Caco-2 (cell line): ENCODE results near the gene TEKT2. TPM values are rescaled to one million over a fixed set of nuclear protein-coding genes. Genes with fewer than 3 reads are reported as not detected.
A peak's percentile ranks its signal among the peaks of the same experiment; 100 is the strongest.

Experiments
- BruUV-seq: library from RNA; stranded (reverse); fragments of 400-500 nt; replicated peaks from 2 replicates; lab custom pipeline; 2021; lab: Mats Ljungman, UMichigan
- CTCF ChIA-PET: fragments of 300-600 bp; sonication (Branson Sonifier 250); formaldehyde crosslinking; loops from one replicate; lab custom pipeline; 2022; ENCODE audit warnings: antibody characterized with exemption; lab: Charles Lee
- POLR2A ChIA-PET: fragments of 300-600 bp; sonication (Branson Sonifier 250); formaldehyde crosslinking; loops from one replicate; lab custom pipeline; 2022; ENCODE audit warnings: antibody characterized with exemption; lab: Charles Lee
- DNase-seq, 2 experiments: peaks; one replicate each; pipeline versions ENCODE4 v3.0.0 to v3.0.0-alpha.2; 2020 to 2022
- H3K27me3 ChIP-seq: replicated peaks from 2 replicates; pipeline ENCODE4 v1.6.0; 2011; ENCODE audit warnings: low read length; ENCODE audit not compliant: control insufficient read depth, insufficient read depth
- H3K36me3 ChIP-seq: 2 replicates; pipeline ENCODE4 v1.5.1; 2011; ENCODE audit warnings: low read length; ENCODE audit not compliant: control insufficient read depth, insufficient read depth
- H3K4me1 ChIP-seq: fragments of 250-450 bp; sonication (Bioruptor Pico); 2 replicates; pipeline ENCODE4 v1.5.1; 2020; ENCODE audit warnings: mild to moderate bottlenecking
- H3K4me3 ChIP-seq: 2 replicates; pipeline ENCODE4 v1.5.1; 2011; ENCODE audit warnings: low read depth, mild to moderate bottlenecking, control low read depth, low read length
- H3K9me3 ChIP-seq: fragments of 250-450 bp; sonication (Bioruptor Pico); 2 replicates; pipeline ENCODE4 v1.5.1; 2020; ENCODE audit warnings: mild to moderate bottlenecking, moderate library complexity
- H3K27ac Mint-ChIP-seq: one replicate; pipeline ENCODE4 v1.8.0; 2022; ENCODE audit warnings: mixed read lengths; ENCODE audit not compliant: unreplicated experiment
- H3K27me3 Mint-ChIP-seq: one replicate; pipeline ENCODE4 v1.8.0; 2022; ENCODE audit warnings: mixed read lengths; ENCODE audit not compliant: insufficient read depth, unreplicated experiment
- H3K36me3 Mint-ChIP-seq: one replicate; pipeline ENCODE4 v1.8.0; 2022; ENCODE audit warnings: mild to moderate bottlenecking, mixed read lengths; ENCODE audit not compliant: insufficient read depth, unreplicated experiment
- H3K4me1 Mint-ChIP-seq: one replicate; pipeline ENCODE4 v1.8.0; 2022; ENCODE audit warnings: low read depth, mixed read lengths; ENCODE audit not compliant: unreplicated experiment
- H3K4me3 Mint-ChIP-seq: one replicate; pipeline ENCODE4 v1.8.0; 2022; ENCODE audit warnings: mild to moderate bottlenecking, moderate library complexity, mixed read lengths; ENCODE audit not compliant: unreplicated experiment
- H3K9me3 Mint-ChIP-seq: one replicate; pipeline ENCODE4 v1.8.0; 2022; ENCODE audit warnings: mixed read lengths; ENCODE audit not compliant: unreplicated experiment
- intact Hi-C: fragments of 100-400 bp; cut with micrococcal nuclease; formaldehyde crosslinking; loops from one replicate; pipeline ENCODE4 v1.10.0; 2022; ENCODE audit not compliant: unreplicated experiment
- total RNA-seq: library from RNA; stranded (reverse); gene quantifications from 2 replicates; pipeline ENCODE4 v1.2.3, GENCODE V29; 2022
- TF ChIP-seq, protein P1 (sequence below), 2 experiments: fragments of 200-600 bp in 1 of 2; IDR thresholded peaks; 1 replicate in 1 of 2; 2 replicates in 1 of 2; pipeline versions ENCODE4 v1.5.1 to v1.8.0; 2011 to 2022; ENCODE audit warnings: antibody characterized with exemption in 1 of 2, control low read depth in 1 of 2, inconsistent platforms in 1 of 2, low read depth in 1 of 2, low read length in 1 of 2, mild to moderate bottlenecking in 1 of 2, moderate library complexity in 1 of 2; ENCODE audit not compliant: insufficient read depth in 1 of 2, severe bottlenecking in 1 of 2, unreplicated experiment in 1 of 2

TEKT2 gene
- total RNA-seq, 1 experiment from 2014 or later = not detected

DNA sequence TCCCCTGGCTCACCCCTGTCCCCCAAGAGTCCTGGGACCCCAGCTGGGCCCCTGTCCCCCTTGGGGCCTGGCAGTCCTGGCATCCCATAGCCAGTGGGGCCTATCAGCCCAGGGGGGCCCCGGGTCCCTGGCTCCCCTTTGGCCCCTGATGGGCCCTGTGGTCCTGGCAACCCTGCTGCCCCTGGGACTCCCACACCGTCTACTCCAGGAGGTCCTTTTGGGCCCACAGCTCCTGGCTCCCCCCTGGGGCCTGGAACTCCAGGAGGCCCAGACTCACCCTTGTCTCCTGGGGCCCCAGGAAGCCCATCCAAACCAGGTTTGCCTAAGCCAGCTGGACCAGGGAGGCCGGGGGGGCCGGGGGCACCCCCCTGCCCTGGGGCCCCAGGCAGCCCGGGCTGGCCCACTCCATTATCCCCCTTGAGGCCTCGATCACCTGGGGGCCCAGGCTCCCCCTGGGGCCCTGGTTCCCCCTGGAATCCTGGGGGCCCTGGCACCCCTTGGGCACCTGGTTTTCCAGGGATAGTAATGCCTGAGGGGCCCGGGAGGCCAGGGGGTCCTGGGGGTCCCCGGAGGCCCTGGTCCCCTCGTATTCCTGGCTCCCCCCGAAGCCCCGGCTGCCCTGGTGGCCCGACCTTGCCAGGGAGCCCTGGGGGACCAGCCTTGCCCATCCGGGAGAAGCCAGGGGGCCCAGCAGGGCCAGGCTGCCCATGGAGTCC, 14.9 kb downstream of the TEKT2 start:
- Mint-ChIP-seq H3K4me3 (no peak overlapping the region), H3K27ac (no peak overlapping the region), H3K27me3 (no peaks in the 10 kb centered on the region), H3K9me3 (no peaks in the 10 kb centered on the region), H3K4me1 (no peaks in the 10 kb centered on the region), H3K36me3 (no peaks in the 10 kb centered on the region)
- H3K36me3 ChIP-seq = no peaks in the 10 kb centered on the region
- TF ChIP-seq, protein P1, sequence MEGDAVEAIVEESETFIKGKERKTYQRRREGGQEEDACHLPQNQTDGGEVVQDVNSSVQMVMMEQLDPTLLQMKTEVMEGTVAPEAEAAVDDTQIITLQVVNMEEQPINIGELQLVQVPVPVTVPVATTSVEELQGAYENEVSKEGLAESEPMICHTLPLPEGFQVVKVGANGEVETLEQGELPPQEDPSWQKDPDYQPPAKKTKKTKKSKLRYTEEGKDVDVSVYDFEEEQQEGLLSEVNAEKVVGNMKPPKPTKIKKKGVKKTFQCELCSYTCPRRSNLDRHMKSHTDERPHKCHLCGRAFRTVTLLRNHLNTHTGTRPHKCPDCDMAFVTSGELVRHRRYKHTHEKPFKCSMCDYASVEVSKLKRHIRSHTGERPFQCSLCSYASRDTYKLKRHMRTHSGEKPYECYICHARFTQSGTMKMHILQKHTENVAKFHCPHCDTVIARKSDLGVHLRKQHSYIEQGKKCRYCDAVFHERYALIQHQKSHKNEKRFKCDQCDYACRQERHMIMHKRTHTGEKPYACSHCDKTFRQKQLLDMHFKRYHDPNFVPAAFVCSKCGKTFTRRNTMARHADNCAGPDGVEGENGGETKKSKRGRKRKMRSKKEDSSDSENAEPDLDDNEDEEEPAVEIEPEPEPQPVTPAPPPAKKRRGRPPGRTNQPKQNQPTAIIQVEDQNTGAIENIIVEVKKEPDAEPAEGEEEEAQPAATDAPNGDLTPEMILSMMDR (IDR thresholded peaks at IDR 0.05; ENCODE audit: insufficient read depth in 1 of 2, low read depth in 1 of 2, low read length in 1 of 2, severe bottlenecking in 1 of 2, unreplicated experiment in 1 of 2) = no peak
- H3K27me3 ChIP-seq = no peaks in the 10 kb centered on the region
- intact Hi-C loops = loop anchor here (1.0 to 5.0 kb wide), 4 partner anchors 35 to 322 kb away; partner anchors contain the start of gene TRAPPC3
- no peaks in the 10 kb centered on the region for H3K4me1 ChIP-seq
- POLR2A ChIA-PET = no interaction called here
- no peak for DNase-seq
- no peaks in the 10 kb centered on the region for H3K9me3 ChIP-seq
- no TSS peak for BruUV-seq
- CTCF ChIA-PET = interaction anchor here (0.7 kb wide), 1 partner anchor 35 kb away, joined by 3 read pairs; no protein-coding TSS in a partner anchor
- no peak overlapping the region for H3K4me3 ChIP-seq

DNA sequence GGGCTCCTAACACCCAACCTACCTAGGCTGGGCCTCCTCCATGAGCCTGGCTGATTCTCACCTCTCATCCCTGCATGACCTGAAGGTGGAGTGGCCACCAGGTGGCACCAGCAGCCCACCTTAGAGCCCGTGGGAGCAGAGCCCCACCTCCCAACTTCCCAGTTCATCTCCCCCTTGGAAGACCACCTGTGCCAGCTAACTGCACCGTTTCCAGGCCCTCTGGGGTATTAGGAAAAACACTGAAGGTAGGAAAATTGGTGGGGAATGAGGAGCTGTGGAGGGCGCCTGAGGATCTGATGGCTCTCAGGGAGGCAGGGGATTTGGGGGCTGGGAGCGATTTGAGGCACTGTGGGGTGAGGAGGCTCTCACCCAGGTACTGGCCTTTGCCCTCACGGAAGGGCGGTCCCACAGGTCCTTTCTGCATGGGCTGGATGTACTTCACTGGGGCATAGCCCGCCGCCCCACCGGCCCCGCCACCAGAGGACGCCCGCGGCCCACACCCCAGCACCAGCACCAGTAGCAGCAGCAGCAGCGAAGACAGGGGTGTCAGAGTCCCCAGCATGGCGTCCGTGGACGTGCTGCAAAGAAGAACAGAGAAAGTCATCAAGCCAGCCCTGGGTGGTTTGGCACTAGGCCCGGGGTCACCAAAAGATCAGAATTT, 15.9 kb downstream of the TEKT2 start:
- intact Hi-C loops = loop anchor here (1.0 to 5.0 kb wide), 4 partner anchors 34 to 321 kb away; partner anchors contain the start of gene TRAPPC3
- Mint-ChIP-seq H3K27me3 (no peaks in the 10 kb centered on the region), H3K36me3 (no peaks in the 10 kb centered on the region), H3K4me1 (no peaks in the 10 kb centered on the region), H3K9me3 (no peaks in the 10 kb centered on the region), H3K27ac (no peak overlapping the region), H3K4me3 (no peak overlapping the region)
- TF ChIP-seq, protein P1 (IDR thresholded peaks at IDR 0.05; ENCODE audit: insufficient read depth in 1 of 2, low read depth in 1 of 2, low read length in 1 of 2, severe bottlenecking in 1 of 2, unreplicated experiment in 1 of 2) = peak; percentile 78 to 79
- no peaks in the 10 kb centered on the region for H3K9me3 ChIP-seq
- no peaks in the 10 kb centered on the region for H3K36me3 ChIP-seq
- ChIA-PET CTCF (interaction anchor here (1.3 kb wide), 1 partner anchor 35 kb away, joined by 3 read pairs; no protein-coding TSS in a partner anchor), POLR2A (no interaction called here)
- H3K27me3 ChIP-seq = no peaks in the 10 kb centered on the region
- no TSS peak for BruUV-seq
- H3K4me1 ChIP-seq = no peaks in the 10 kb centered on the region
- peak; percentile 73 to 78 for DNase-seq
- H3K4me3 ChIP-seq = no peak overlapping the region

DNA sequence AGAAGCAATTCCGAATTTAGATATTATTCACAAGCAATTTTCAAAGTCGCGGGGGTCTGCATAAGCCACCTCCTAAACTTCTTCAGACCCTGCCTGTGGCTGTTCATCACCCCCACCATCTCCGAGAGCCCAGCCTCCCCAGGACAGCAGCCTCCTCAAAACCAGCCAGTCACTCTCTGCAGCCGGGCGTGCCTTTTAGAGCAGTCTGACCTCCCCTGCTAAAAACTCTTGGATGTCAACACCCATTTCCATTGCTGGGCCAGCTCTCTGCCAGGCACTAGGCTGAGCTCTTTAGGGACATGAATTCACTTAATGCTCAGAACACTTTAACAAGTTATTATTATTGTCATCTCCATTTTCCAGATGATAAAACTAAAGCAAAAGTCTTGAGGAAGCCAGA, 16.5 kb downstream of the TEKT2 start:
- no TSS peak for BruUV-seq
- Mint-ChIP-seq H3K27ac (no peak overlapping the region), H3K4me3 (no peak overlapping the region), H3K27me3 (no peaks in the 10 kb centered on the region), H3K36me3 (no peaks in the 10 kb centered on the region), H3K9me3 (no peaks in the 10 kb centered on the region), H3K4me1 (no peaks in the 10 kb centered on the region)
- no peaks in the 10 kb centered on the region for H3K27me3 ChIP-seq
- no peak overlapping the region for H3K4me3 ChIP-seq
- intact Hi-C loops = no loop called here
- TF ChIP-seq, protein P1 (IDR thresholded peaks at IDR 0.05; ENCODE audit: insufficient read depth in 1 of 2, low read depth in 1 of 2, low read length in 1 of 2, severe bottlenecking in 1 of 2, unreplicated experiment in 1 of 2) = no peak
- DNase-seq = no peak
- no peaks in the 10 kb centered on the region for H3K4me1 ChIP-seq
- H3K9me3 ChIP-seq = no peaks in the 10 kb centered on the region
- ChIA-PET CTCF (interaction anchor here (1.3 kb wide), 1 partner anchor 34 kb away, joined by 3 read pairs; no protein-coding TSS in a partner anchor), POLR2A (no interaction called here)
- no peaks in the 10 kb centered on the region for H3K36me3 ChIP-seq
